Measurements from ENCODE around the gene SULT1A1.
"Not testable (repeated sequence)": the region's sequence is repeated elsewhere in the genome, so short reads cannot be mapped to it uniquely, and the experiment has no call there.

- TF ChIP-seq CTCF (conservative IDR thresholded peaks at IDR 0.05); EZH2 (IDR thresholded peaks at IDR 0.05; ENCODE audit: low read depth): not testable (repeated sequence)
Measured at GRCh38 chr16:28595451-28595850, 14.4 kb downstream of the SULT1A1 start.

Measured in PC-9 (cell line).